ENCODE measurements around the gene ABHD11. TPM values are rescaled to one million over a fixed set of nuclear protein-coding genes. Genes with fewer than 3 reads are reported as not detected.

Gene ABHD11
- total and polyA plus RNA-seq, 8 donors, result 11.6 to 112 (median 19.7) TPM

- intact Hi-C loops (cut with DNase I; ENCODE audit: low total_unique reads), result no loop called here
- Histone ChIP-seq H3K9me3 (no peaks in the 10 kb centered on the region), H3K4me3 (no peak overlapping the region), H3K27ac (no peak overlapping the region), H3K36me3 (no peaks in the 10 kb centered on the region), H3K27me3 (peaks cover 21 to 71% (median 41%) of the 10 kb centered on the region in 3 donors), H3K4me1 (peaks cover 9 to 25% (median 21%) of the 10 kb centered on the region in 4 donors)
- DNase-seq, result no peak
- 50 to 68% (median 53%) methylated on average over 37 to 53 of the region's 53 CpGs for WGBS, 5 donors
- TF ChIP-seq EP300 (IDR thresholded peaks at IDR 0.05) (no peak), POLR2AphosphoS5 (IDR thresholded peaks at IDR 0.05) (no peak)
Observed at GRCh38 chr7:73768641-73769480, 30.3 kb upstream of the ABHD11 start.

- Histone ChIP-seq H3K4me3 (no peak overlapping the region), H3K27ac (no peak overlapping the region), H3K27me3 (peaks cover 21 to 55% (median 36%) of the 10 kb centered on the region in 3 donors), H3K36me3 (no peaks in the 10 kb centered on the region), H3K9me3 (no peaks in the 10 kb centered on the region), H3K4me1 (peaks cover 9 to 25% (median 21%) of the 10 kb centered on the region in 4 donors)
- no peak for DNase-seq
- no peak for TF ChIP-seq POLR2AphosphoS5 (IDR thresholded peaks at IDR 0.05)
- TF ChIP-seq CTCF (IDR thresholded peaks at IDR 0.05), result no peak
- TF ChIP-seq EP300 (IDR thresholded peaks at IDR 0.05), result no peak
- TF ChIP-seq POLR2A (IDR thresholded peaks at IDR 0.05), result no peak
- WGBS, 5 donors, result 76 to 83% (median 81%) methylated on average over 17 of the region's 17 CpGs
- intact Hi-C loops (cut with DNase I; ENCODE audit: low total_unique reads), result no loop called here
Observed at GRCh38 chr7:73766556-73767229, 28.1 kb upstream of the ABHD11 start.

GRCh38 chr7:73762659-73762999, 24.0 kb upstream of the ABHD11 start:
- no peaks in the 10 kb centered on the region for H3K36me3 ChIP-seq
- H3K4me3 ChIP-seq, result no peak overlapping the region
- no peaks in the 10 kb centered on the region for H3K9me3 ChIP-seq
- TF ChIP-seq POLR2A (IDR thresholded peaks at IDR 0.05) (no peak), CTCF (IDR thresholded peaks at IDR 0.05) (no peak), EP300 (IDR thresholded peaks at IDR 0.05) (no peak), POLR2AphosphoS5 (IDR thresholded peaks at IDR 0.05) (no peak)
- 76 to 85% (median 83%) methylated on average over 1 of the region's 1 CpG for WGBS, 5 donors
- H3K27me3 ChIP-seq, result peaks cover 0 to 14% (median 6%) of the 10 kb centered on the region in 3 donors
- intact Hi-C loops (cut with DNase I; ENCODE audit: low total_unique reads), result no loop called here
- no peak for DNase-seq
- no peak overlapping the region for H3K27ac ChIP-seq
- no peaks in the 10 kb centered on the region for H3K4me1 ChIP-seq

- Histone ChIP-seq H3K36me3 (no peaks in the 10 kb centered on the region), H3K9me3 (no peaks in the 10 kb centered on the region), H3K4me1 (no peaks in the 10 kb centered on the region), H3K27me3 (peaks cover 0 to 9% (median under 1%) of the 10 kb centered on the region in 3 donors), H3K27ac (no peak overlapping the region), H3K4me3 (no peak overlapping the region)
- no peak for TF ChIP-seq EP300 (IDR thresholded peaks at IDR 0.05)
- TF ChIP-seq POLR2A (IDR thresholded peaks at IDR 0.05), result no peak
- intact Hi-C loops (cut with DNase I; ENCODE audit: low total_unique reads), result no loop called here
- 51 to 68% (median 60%) methylated on average over 6 to 8 of the region's 8 CpGs for WGBS, 5 donors
- no peak for DNase-seq
Observed at GRCh38 chr7:73761854-73762658, 23.5 kb upstream of the ABHD11 start.

- Histone ChIP-seq H3K9me3 (no peaks in the 10 kb centered on the region), H3K27ac (no peak overlapping the region), H3K36me3 (no peaks in the 10 kb centered on the region), H3K27me3 (peaks cover 0 to 6% (median 0%) of the 10 kb centered on the region in 3 donors), H3K4me3 (no peak overlapping the region), H3K4me1 (no peaks in the 10 kb centered on the region)
- TF ChIP-seq POLR2AphosphoS5 (IDR thresholded peaks at IDR 0.05) (no peak), POLR2A (IDR thresholded peaks at IDR 0.05) (no peak), CTCF (IDR thresholded peaks at IDR 0.05) (no peak), EP300 (IDR thresholded peaks at IDR 0.05) (no peak)
- DNase-seq, result peak in 1 of 2 donors; percentile 28
- WGBS, 5 donors, result 65 to 80% (median 72%) methylated on average over 5 to 7 of the region's 7 CpGs
- intact Hi-C loops (cut with DNase I; ENCODE audit: low total_unique reads), result no loop called here
Observed at GRCh38 chr7:73758581-73759138, 20.1 kb upstream of the ABHD11 start.
